ENCODE results near the gene LRCOL1. TPM values are rescaled to one million over a fixed set of nuclear protein-coding genes. Genes with fewer than 3 reads are reported as not detected.

The LRCOL1 gene
- total and polyA plus RNA-seq, 12 donors, result 0.17 to 0.28 TPM; not detected in 10

DNA sequence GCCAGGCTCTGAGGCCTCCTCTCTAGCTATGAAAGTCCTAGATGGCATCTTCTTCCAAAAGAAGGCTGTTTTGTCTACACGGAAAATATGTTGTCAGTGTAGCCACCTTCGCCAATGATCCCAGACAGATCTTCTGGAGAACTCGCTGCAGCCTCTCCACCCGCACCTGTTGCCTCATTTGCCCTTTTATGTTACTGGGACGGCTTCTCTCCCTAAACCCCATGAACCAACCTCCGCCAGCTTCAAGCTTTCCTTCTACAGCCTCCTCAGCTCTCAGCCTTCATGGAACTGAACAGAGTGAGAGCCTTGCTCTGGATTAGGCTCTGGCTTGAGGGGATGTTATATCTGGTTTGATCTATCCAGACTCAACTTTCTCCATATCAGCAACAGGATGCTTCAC, 18.9 kb upstream of the LRCOL1 start:
- H3K36me3 ChIP-seq, result peaks cover 0 to 77% (median 31%) of the 10 kb centered on the region in 9 donors
- WGBS, 2 donors, result 97 to 100% methylated on average over 6 of the region's 6 CpGs
- no peak for ATAC-seq

DNA sequence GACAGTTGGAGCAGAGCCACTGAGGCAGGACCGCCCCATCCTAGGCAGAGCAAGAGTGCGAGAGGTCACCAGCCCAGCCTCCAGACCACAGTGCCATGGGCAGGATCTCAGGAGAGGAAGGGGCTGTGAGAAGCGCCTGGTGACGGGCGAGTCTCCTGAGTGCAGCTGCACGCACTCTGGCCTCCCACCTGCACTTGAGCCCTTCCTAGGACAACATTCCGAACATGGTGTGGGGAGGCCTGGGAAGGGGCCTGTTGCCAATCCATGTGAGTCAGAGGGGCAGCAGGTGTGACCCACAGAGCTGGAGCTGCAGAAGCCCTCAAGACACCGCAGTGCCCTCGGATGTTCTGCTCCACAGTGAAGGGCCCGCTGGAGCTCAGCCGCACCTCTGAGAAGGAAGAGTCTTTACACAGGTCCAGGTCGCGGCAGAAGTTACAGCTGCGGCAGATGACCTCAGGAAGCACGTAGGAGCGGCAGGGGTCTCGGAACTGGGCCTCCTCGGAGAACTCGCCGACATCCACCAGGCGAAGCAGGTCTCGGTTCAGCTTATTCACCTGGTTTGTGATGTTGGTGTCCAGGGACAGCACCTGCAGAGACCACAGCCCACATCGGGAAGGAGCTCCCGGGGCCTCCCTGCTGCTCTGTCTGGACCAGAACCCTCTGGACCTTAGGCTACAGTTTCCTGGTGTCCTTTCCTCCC, 15.5 kb upstream of the LRCOL1 start:
- TF ChIP-seq, protein P1, sequence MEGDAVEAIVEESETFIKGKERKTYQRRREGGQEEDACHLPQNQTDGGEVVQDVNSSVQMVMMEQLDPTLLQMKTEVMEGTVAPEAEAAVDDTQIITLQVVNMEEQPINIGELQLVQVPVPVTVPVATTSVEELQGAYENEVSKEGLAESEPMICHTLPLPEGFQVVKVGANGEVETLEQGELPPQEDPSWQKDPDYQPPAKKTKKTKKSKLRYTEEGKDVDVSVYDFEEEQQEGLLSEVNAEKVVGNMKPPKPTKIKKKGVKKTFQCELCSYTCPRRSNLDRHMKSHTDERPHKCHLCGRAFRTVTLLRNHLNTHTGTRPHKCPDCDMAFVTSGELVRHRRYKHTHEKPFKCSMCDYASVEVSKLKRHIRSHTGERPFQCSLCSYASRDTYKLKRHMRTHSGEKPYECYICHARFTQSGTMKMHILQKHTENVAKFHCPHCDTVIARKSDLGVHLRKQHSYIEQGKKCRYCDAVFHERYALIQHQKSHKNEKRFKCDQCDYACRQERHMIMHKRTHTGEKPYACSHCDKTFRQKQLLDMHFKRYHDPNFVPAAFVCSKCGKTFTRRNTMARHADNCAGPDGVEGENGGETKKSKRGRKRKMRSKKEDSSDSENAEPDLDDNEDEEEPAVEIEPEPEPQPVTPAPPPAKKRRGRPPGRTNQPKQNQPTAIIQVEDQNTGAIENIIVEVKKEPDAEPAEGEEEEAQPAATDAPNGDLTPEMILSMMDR (IDR thresholded peaks at IDR 0.05), result no peak
- ATAC-seq (no peak), DNase-seq (no peak)
- Histone ChIP-seq H3K36me3 (peaks cover 0 to 49% (median 1%) of the 10 kb centered on the region in 9 donors), H3K4me3 (no peak overlapping the region), H3K27ac (no peak overlapping the region), H3K4me1 (peaks cover 0 to 14% (median 10%) of the 10 kb centered on the region in 9 donors), H3K27me3 (peaks cover 0 to 2% (median 0%) of the 10 kb centered on the region in 7 donors), H3K9me3 (no peaks in the 10 kb centered on the region)
- intact Hi-C loops (cut with DNase I), result no loop called here
- WGBS, 2 donors, result 96 to 97% methylated on average over 24 of the region's 24 CpGs

More for the DNA sequence above, 18.9 kb upstream of the LRCOL1 start:
- DNase-seq, result no peak
- intact Hi-C loops (cut with DNase I), result no loop called here
- Histone ChIP-seq H3K27ac (no peak overlapping the region), H3K9me3 (no peaks in the 10 kb centered on the region), H3K4me1 (no peaks in the 10 kb centered on the region), H3K27me3 (no peaks in the 10 kb centered on the region), H3K4me3 (no peak overlapping the region)
- TF ChIP-seq, protein P1 (IDR thresholded peaks at IDR 0.05), result no peak

GRCh38 chr12:132624910-132625630, 14.7 kb upstream of the LRCOL1 start:
- WGBS, 2 donors, result 92 to 94% methylated on average over 32 of the region's 32 CpGs
- H3K9me3 ChIP-seq, result no peaks in the 10 kb centered on the region
- TF ChIP-seq, protein P1 (IDR thresholded peaks at IDR 0.05), result no peak
- intact Hi-C loops (cut with DNase I), result no loop called here
- peaks cover 0 to 41% (median 0%) of the 10 kb centered on the region in 9 donors for H3K36me3 ChIP-seq
- H3K27ac ChIP-seq, result no peak overlapping the region
- H3K4me3 ChIP-seq, result no peak overlapping the region
- peaks cover 0 to 14% (median 10%) of the 10 kb centered on the region in 9 donors for H3K4me1 ChIP-seq
- DNase-seq, result no peak
- H3K27me3 ChIP-seq, result peaks cover 5 to 10% (median 6%) of the 10 kb centered on the region in 7 donors
- no peak for ATAC-seq

DNA sequence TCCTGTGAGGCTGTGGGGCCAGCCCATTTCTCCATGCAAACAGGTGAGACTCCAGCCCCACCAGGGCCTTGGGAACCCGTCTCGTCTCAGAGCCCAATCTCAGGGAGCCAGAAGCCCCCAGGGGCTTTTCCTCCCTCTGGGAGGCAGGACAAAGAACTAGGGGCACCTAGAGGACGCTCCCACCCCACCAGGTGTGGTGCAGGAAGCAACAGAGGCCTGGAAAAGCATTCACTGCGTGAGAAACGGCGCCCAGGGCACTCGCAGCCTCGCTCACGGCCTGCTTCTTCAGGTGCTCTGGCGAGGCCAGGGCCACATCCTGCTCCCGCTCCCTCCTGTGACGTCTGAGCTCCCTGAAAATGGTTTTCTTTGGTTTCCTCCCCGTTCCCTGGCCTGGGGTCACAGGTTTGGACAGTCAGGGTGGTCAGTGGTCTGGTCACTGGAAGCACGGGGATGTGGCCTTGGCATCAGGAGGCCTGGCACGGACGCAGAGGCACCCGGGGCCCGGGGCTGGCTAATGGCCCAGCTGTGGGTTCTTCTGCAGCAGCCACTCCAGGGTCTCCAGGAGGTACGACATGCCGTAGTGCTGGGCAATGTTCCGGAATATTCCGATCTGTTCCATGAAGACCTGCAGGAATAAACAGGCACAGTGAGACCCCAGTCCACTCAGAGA, 13.9 kb upstream of the LRCOL1 start:
- H3K27me3 ChIP-seq, result peaks cover 13 to 18% (median 13%) of the 10 kb centered on the region in 7 donors
- 94% methylated on average over 22 of the region's 22 CpGs for WGBS, 2 donors
- no peaks in the 10 kb centered on the region for H3K9me3 ChIP-seq
- ATAC-seq (no peak), DNase-seq (no peak)
- H3K27ac ChIP-seq, result no peak overlapping the region
- TF ChIP-seq, protein P1 (IDR thresholded peaks at IDR 0.05), result no peak
- H3K4me1 ChIP-seq, result peaks cover 0 to 14% (median 10%) of the 10 kb centered on the region in 9 donors
- no peak overlapping the region for H3K4me3 ChIP-seq
- intact Hi-C loops (cut with DNase I), result no loop called here
- H3K36me3 ChIP-seq, result peaks cover 0 to 34% (median 0%) of the 10 kb centered on the region in 9 donors

Data from heart right ventricle (tissue), 16 donors.